SHP77 (cell line): ENCODE results near the gene MBD6.

Source experiments
- DNase-seq, 2 experiments: peaks; one replicate each; lab custom pipeline; 2025; lab: John Stamatoyannopoulos, UW

MBD6 gene

DNA sequence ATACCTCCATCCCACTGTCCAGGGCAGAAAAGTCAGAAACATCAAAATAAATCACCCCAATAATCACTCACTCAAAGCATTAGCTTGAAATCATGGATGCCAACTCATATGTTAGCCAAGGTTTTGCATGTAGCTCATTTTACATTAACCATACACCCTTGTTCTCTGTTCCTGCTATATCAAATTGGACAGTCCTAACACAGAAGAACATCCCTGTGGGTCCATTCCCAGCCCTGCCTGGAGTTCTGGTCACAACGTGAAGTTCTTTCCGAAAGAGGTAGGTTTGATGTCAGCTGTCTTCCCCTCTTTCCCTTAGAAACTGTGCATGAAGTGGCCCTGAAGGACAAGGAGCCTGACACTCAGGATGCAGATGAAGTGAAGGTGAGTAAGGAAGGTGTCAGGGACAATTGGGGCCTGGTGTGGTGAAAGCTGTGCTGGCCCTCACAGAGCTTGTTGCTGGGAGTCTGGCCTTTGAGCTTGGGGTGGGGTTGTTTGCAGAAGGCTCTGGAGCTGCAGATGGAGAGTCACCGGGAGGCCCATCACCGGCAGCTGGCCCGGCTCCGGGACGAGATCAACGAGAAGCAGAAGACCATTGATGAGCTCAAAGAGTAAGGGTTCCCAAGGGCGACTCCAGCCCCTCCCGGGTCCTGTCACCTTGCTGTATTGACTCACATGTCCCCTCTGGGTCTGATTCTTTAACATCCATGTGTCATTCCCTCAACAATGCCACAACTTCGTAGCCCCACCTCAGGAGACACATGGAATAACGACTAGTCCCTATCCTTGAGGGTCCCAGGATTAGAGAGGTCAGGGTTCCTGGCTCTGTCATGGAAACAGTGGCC lies 53.4 kb downstream of the MBD6 start:
- DNase-seq: no peak

- no peak for DNase-seq
Observed at GRCh38 chr12:57576613-57577160, 54.1 kb downstream of the MBD6 start.

DNA sequence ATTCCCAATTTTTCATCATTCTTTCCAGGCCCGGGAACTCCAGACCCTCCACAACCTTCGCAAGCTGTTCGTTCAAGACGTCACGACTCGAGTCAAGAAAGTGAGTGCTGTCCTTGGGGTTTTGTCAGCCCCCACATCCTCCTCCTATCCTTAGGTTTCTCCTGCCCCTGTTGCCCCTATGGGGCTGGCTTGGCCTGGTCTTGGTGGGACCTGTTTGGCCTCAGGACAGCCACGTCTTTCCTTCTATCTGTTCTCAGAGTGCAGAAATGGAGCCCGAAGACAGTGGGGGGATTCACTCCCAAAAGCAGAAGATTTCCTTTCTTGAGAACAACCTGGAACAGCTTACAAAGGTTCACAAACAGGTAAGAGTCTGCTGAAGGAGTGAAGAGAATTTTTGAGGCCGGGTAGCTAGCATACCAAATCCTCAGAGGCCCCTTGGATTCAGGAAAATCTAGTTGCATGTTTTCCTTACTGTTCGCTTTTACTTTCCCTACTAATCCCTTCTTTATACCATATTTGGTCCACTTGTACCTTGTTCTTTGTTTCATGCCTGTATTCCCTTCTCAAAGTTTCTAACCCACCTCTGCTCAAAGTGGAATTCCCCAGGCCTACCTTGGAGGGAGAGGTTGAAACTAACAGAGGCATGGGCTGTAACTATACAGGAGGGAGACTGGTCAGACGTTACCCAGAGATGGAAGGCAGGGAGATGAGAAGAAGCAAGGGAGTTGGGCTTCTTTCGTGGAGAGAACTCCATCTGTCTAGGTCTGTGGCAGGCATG lies 55.5 kb downstream of the MBD6 start:
- DNase-seq: no peak

GRCh38 chr12:57579011-57579410 lies 56.4 kb downstream of the MBD6 start:
- no peak for DNase-seq
